AG10803 (cell line): Measurements from ENCODE around the gene PPP1R9B.
A peak's percentile ranks its signal among the peaks of the same experiment; 100 is the strongest.

ENCODE experiments used
- DNase-seq: peaks from one replicate; pipeline ENCODE4 v3.0.0; 2010; ENCODE audit warnings: low read depth
- H3K4me3 ChIP-seq: 2 replicates; pipeline ENCODE4 v1.5.1; 2011; ENCODE audit warnings: mild to moderate bottlenecking, low read length, control low read depth
- TF ChIP-seq, protein P1 (sequence below): conservative IDR thresholded peaks from 2 replicates; pipeline ENCODE4 v1.5.1; 2011; ENCODE audit warnings: mild to moderate bottlenecking, low read length, control low read depth, inconsistent platforms

The PPP1R9B gene

GRCh38 chr17:50091918-50092285 is 58.6 kb downstream of the PPP1R9B start:
- no peak for DNase-seq

DNA sequence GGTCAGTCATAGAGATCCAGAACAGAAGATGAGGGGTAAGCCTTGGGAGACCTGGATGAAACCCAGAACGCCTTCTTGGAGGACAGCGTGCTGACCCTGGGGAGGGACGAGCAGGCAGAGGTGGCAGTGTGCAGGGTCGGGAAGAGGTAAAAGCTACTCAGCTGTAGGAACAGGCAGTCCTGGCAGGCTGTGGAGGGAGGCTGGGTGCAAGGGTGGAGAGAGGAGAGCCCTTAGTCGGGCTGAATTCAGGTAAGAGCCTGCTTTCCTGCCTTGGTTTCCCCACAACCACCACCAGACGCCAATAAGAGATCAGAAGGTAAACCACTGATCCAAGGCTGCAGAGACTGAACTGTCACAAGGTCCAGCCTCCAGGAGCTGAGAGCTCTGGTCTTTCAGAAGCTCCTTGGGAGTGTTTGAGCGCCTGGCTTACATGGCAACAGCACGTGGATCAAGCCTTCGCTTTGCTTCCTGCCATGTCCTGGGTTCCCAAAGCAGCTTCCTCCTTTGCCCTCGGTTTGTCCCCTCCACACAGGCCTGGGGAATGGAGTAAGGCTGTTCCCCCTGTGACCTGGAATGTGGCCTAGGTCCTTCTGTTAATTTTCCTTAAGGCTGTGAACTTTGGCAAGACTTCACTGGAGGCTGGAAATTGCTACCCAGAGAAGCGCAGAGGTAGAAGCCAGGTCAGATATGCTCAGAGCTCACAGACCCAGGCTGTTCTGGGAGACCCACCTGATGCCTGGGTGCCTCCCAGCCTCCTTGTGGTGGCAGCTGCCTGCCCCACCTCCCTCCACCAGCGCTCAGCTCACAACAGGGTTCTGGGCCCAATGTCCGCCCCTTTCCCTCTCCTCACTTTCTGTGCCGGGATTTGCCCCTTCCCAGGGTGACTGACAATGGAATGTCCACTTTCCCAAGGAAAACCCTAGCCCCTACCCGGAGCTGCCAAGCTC is 59.2 kb downstream of the PPP1R9B start:
- TF ChIP-seq, protein P1, sequence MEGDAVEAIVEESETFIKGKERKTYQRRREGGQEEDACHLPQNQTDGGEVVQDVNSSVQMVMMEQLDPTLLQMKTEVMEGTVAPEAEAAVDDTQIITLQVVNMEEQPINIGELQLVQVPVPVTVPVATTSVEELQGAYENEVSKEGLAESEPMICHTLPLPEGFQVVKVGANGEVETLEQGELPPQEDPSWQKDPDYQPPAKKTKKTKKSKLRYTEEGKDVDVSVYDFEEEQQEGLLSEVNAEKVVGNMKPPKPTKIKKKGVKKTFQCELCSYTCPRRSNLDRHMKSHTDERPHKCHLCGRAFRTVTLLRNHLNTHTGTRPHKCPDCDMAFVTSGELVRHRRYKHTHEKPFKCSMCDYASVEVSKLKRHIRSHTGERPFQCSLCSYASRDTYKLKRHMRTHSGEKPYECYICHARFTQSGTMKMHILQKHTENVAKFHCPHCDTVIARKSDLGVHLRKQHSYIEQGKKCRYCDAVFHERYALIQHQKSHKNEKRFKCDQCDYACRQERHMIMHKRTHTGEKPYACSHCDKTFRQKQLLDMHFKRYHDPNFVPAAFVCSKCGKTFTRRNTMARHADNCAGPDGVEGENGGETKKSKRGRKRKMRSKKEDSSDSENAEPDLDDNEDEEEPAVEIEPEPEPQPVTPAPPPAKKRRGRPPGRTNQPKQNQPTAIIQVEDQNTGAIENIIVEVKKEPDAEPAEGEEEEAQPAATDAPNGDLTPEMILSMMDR: no peak
- H3K4me3 ChIP-seq: no peak overlapping the region
- DNase-seq: no peak

More at GRCh38 chr17:50091918-50092285, 58.6 kb downstream of the PPP1R9B start:
- no peak overlapping the region for H3K4me3 ChIP-seq
- TF ChIP-seq, protein P1: no peak

- no peak overlapping the region for H3K4me3 ChIP-seq
- no peak for DNase-seq
- TF ChIP-seq, protein P1: no peak
Observed at GRCh38 chr17:50090071-50090470, 60.4 kb downstream of the PPP1R9B start.

GRCh38 chr17:50088952-50089825 is 61.3 kb downstream of the PPP1R9B start:
- no peak for DNase-seq
- TF ChIP-seq, protein P1: no peak
- no peak overlapping the region for H3K4me3 ChIP-seq

- DNase-seq: no peak
- TF ChIP-seq, protein P1: no peak
- H3K4me3 ChIP-seq: no peak overlapping the region
Observed at GRCh38 chr17:50087912-50088405, 62.5 kb downstream of the PPP1R9B start.

- peak; percentile 69 for DNase-seq
- TF ChIP-seq, protein P1: peak; percentile 85
- H3K4me3 ChIP-seq: no peak overlapping the region
Observed at GRCh38 chr17:50087246-50087911, 63.1 kb downstream of the PPP1R9B start.
